Erythroblast (primary cell): ENCODE measurements around the gene NPFFR1.

Experiments used
- GATA1 ChIP-seq: IDR thresholded peaks from 2 replicates; pipeline ENCODE4 v1.6.1; 2011; ENCODE audit warnings: low read depth, mild to moderate bottlenecking, control low read depth, low read length, moderate library complexity
- POLR2A ChIP-seq: IDR thresholded peaks from 2 replicates; pipeline ENCODE4 v1.6.1; 2011; ENCODE audit warnings: mild to moderate bottlenecking, low read length

DNA sequence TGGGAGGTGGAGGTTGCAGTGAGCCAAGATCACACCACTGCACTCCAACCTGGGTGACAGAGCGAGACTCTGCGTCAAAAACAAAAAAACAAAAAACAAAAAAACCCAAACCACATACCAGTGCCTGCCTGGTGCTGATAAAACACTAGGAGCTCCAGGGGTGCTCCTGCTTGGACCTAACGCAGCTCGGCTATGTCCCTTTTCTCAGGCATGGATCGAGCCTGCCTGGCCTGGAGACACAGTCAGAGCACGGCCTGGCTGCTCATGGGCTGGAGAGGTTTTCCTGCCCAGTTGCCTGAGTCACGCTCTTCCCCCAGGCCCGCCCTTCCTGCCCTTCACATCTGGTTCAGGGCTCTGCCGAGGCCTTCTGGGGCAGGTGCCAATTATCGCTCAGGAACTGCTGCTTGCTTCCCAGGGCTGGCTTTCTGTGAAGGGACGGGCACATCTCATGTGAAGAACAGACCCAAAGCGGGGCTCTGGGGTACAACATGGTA lies 12.6 kb upstream of the NPFFR1 start:
- TF ChIP-seq POLR2A (no peak), GATA1 (no peak)
